Activated CD4-positive, alpha-beta T cell treated with anti-CD3 and anti-CD28 coated beads, Interleukin-2, amount 50 U/mL, for 24 hours (primary cell): Measurements from ENCODE around the gene ACER1.
"Not testable (repeated sequence)": the region's sequence is repeated elsewhere in the genome, so short reads cannot be mapped to it uniquely, and the experiment has no call there.

Experiments used
- DNase-seq, 2 donors: peaks; one replicate each; pipeline ENCODE4 v3.0.0-alpha.2; 2020; ENCODE audit warnings: low read depth in 1 of 2, low spot score in 1 of 2

Gene ACER1

DNA sequence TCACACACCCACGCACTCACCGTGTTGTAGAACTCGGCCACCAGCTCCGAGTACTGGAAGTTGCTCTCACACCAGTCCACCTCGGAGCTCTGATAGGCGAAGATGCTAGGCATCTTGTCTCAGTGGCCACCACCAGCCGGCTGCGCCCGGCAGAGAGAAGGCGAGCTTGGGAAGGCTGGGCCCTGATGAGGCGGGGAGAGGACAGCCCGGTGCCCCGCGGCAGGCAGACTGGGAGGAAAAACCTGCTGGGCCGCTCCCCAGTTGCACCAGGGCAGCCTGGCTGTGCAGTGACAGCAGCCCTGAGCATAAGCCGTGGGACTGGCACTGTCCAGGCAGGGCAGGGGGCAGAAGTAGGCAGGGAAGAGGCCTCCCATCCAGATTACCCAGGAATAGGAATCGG lies at the start of gene ACER1:
ACER1 (minus strand) TSS at position 174 of the 400 bp plus-strand sequence; CDS start at position 113, 61 bp downstream.
- DNase-seq, result no peak

- DNase-seq, result no peak
These were observed 49.8 kb upstream of the ACER1 start for GRCh38 chr19:6383188-6383587.

DNA sequence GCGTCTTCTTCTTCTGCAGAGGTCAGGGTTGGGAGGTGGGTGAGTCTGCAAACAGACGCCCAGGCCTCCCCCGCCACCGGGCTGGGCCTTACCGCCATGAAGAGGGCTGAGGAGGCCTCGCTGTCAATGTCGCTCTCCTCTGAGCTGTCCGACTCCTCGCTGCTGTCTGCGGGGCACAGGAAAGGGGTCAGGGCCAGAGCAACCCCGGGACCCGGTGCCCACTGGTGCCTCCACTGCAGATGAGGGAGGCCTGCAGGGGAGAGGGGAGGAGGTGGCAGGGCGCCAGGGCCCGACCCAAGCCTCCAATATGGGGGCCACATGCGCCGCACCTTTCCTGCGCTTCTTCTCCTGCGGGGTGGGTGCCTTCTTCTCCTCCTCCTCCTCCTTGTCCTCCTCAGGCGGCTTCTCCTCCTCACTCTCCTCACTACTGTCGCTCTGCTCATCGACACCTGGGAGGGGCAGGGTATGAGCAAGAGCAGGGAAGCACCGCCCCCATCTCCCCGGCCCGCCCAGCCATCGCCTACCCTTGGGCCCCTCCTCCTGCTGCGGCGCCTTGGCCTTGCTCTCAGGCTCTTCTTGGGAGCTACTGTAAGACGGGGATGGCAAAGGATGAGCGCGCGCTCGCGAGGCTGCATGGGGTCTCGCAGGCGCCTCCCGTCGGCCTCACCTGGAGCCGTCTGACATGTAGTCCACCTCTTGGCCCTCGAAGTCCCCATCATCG lies 47.8 kb upstream of the ACER1 start:
- no peak for DNase-seq

- DNase-seq, result no peak
These were observed 46.3 kb upstream of the ACER1 start for GRCh38 chr19:6379744-6380143.

DNA sequence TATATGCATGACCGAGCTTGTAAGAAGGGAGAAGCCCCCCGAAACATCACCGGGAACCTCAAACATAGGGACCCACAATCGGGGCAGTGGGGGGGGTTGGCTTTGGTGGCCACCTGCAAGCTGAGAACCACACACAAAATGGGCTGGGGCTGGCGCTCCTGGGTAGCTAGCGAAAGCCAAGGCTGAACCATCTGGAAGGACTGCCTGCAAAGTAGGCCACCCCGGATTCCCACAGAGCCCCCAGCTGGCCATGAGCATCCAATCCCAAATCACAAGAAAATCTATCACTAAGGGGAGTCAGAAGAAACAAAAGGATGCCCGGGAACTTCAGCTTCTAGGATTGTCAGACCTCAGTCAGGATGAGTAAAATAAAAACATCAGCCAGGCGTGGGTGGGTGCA lies 45.1 kb upstream of the ACER1 start:
- DNase-seq, result no peak

GRCh38 chr19:6378041-6378440 lies 44.6 kb upstream of the ACER1 start:
- DNase-seq, result no peak

DNA sequence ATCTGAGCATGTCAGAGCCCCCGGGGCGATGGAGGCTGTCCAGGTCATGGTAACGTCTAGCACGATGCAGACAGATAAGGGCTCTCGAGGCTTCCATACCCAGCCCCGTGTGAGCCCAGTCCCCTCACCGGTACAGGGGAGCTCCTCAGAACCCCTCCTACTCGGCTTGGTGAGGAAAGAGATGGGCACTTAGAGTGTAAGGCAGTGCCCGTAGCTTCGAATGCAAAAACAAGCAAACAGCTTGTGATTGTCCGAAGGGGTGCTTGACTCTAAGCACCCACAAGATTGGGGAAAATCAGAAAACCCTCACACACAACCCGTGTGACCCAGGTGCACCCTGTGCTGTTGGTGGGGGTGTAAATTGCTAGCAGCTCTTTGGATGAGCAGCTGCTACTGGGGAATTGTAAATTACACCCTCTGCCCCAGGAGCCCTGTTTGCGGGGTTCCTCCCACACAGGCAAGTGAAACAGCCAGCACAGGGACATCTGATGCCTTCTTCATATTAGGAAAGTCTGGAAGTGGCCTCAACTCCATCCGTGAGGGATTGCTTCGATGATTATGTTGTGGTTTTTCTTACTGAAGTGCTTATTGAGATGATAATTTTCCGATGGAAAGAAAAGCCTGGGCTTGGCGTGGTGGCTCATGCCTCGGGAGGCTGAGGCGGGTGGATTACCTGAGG lies 43.2 kb upstream of the ACER1 start:
- no peak for DNase-seq

DNA sequence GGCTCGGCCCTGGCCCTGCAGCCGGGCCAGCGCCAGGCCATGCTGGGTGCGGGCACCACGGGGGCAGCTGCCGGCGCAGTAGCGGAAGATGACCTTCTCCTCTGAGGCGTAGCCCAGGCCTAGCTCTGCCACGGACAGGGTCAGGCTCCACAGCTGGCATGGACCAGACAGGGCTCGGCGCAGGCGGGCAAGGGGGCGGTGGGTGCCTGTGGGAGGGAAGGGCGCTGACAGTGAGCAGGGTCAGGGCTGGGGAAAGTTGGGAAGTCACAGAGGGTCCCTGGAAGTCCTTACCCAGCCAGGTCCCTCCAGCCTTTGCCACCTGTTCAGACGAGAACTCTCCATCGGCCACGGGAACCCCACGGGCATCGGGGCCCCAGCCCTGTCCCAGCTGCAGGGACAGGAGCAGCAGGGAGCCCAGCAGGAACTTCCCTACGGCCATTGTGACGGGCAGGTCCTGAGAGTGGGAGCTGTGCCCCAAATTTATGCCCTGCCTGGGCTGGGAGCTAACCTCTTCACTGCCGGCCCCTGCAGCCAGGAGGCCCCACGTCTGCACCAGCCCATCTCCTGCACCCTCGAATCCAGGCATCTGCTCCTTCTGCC lies 42.1 kb upstream of the ACER1 start, which contains the start of gene PSPN:
PSPN (minus strand) TSS at position 523 of the 600 bp plus-strand sequence; CDS start at position 439, 84 bp downstream.
- no peak for DNase-seq

- no peak for DNase-seq
These were observed 41.4 kb upstream of the ACER1 start for GRCh38 chr19:6374711-6375410.

- no peak for DNase-seq
These were observed 40.8 kb upstream of the ACER1 start for GRCh38 chr19:6374161-6374709.

GRCh38 chr19:6373813-6374108 lies 40.3 kb upstream of the ACER1 start:
- no peak for DNase-seq

DNA sequence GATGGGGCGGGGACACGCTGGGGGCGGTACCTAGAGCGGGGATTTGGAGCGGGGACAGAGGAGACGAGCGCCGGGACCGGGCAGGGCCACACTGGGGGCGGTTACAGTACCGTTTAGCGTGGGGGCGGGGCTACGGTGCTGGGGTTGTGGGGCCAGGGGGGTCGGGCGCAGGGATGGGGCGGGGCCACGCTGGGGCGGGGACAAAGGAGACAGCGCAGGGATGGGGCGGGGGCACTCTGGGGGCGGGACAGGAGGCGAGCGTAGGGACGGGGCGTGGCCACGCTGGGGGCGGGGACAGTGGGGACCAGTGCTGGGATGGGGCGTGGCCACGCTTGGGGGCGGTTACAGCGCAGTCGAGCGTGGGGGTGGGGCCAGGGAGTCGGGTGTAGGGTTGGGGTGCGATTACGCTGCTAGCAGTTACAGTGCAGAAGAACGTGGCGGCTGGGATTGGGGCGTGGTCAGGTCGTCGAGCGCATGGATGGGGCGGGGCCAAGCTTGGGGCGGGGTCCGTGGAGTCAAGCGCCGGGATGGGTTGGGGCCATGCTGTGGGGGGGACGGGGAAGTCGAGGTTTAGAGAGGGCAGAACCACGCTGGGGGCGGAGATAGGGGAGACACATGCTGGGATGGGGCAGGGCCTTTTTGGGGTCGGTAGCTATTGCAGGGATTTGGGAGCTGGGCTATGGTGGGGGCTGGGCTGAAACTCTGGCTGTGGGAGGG lies 39.8 kb upstream of the ACER1 start:
- peak; percentile 99 for DNase-seq

DNA sequence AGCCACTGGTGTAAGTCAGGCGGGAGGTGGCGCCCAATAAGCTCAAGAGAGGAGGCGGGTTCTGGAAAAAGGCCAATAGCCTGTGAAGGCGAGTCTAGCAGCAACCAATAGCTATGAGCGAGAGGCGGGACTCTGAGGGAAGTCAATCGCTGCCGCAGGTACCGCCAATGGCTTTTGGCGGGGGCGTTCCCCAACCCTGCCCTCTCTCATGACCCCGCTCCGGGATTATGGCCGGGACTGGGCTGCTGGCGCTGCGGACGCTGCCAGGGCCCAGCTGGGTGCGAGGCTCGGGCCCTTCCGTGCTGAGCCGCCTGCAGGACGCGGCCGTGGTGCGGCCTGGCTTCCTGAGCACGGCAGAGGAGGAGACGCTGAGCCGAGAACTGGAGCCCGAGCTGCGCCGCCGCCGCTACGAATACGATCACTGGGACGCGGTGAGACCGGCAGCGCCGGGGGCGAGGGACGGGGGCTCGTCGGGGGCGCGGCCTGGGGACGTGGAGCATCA lies 39.2 kb upstream of the ACER1 start, which contains the start of gene ALKBH7:
ALKBH7 (plus strand) TSS at position 201 of the 502 bp plus-strand sequence; CDS start at position 228, 27 bp downstream.
- peak; percentile 83 to 98 for DNase-seq

- DNase-seq, result no peak
These were observed 30.9 kb upstream of the ACER1 start for GRCh38 chr19:6364353-6364752.

DNA sequence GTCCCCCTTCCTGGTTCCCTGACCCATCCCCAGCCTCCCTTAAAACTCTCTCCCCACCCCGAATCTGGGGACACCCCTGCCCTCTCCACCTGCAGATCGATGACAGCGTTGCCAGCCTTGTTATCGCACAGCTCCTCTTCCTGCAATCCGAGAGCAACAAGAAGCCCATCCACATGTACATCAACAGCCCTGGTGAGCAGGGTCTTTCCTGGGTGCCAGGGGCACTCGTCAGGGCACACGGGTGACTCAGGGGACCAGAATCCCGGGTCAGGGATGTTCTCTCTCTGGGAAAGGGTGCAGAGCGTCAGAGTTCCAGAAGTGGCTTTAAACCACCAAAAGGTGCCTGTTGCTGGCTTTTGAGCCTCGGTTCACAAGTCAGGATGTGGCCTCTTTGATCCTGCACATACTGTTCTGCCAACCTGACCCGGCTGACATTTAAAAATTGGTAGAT lies 29.0 kb upstream of the ACER1 start:
- DNase-seq, result no peak

DNA sequence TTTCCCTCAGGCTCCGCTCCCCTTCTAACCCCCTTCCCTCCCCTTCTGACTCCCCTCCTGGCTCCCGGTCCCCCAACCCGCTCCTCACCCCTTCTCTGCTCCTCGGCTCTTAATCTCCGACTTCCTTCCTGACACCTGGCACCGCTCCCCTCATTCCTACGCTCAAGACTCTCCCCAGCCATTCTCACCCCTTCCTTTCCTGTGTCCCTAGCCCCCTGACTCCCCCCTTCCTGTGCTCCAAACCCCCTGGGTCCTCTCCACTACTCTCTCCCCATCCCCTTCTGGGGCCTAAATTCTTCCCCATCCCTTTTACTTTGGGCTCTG lies 28.6 kb upstream of the ACER1 start:
- DNase-seq, result no peak

GRCh38 chr19:6360857-6361216 lies 27.4 kb upstream of the ACER1 start:
- not testable (repeated sequence) for DNase-seq

DNA sequence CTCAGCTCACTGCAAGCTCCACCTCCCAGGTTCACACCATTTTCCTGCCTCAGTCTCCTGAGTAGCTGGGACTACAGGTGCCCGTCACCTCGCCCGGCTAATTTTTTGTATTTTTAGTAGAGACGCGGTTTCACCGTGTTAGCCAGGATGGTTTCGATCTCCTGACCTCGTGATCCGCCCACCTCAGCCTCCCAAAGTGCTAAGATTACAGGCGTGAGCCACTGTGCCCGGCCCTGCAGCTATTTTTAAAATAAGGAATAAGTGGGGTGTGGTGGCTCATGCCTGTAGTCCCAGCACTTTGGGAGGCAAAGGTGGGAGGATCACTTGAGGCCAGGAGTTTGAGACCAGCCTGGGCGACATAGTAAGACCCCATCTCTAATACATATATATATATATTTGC lies 27.0 kb upstream of the ACER1 start:
- not testable (repeated sequence) for DNase-seq

- DNase-seq, result no peak
These were observed 26.3 kb upstream of the ACER1 start for GRCh38 chr19:6359568-6360341.

- no peak for DNase-seq
These were observed 24.6 kb upstream of the ACER1 start for GRCh38 chr19:6358003-6358402.
